GM06990 (cell line): ENCODE data around the gene MOB3B.

Experiments used
- DNase-seq: peaks from one replicate; pipeline ENCODE4 v3.0.0-alpha.2; 2011; ENCODE audit not compliant: insufficient read length; ENCODE audit errors: extremely low read depth
- H3K27me3 ChIP-seq: replicated peaks from 2 replicates; pipeline ENCODE4 v1.6.0; 2011; ENCODE audit warnings: low read length; ENCODE audit not compliant: control insufficient read depth, insufficient read depth
- H3K36me3 ChIP-seq: 2 replicates; pipeline ENCODE4 v1.5.1; 2011; ENCODE audit warnings: low read length; ENCODE audit not compliant: control insufficient read depth, insufficient read depth
- H3K4me3 ChIP-seq: replicated peaks from 2 replicates; pipeline ENCODE4 v1.5.1; 2011; ENCODE audit warnings: low read depth, mild to moderate bottlenecking, control low read depth, low read length
- CTCF ChIP-seq: IDR thresholded peaks from 2 replicates; pipeline ENCODE4 v1.5.1; 2011; ENCODE audit warnings: low read length, control low read depth, mild to moderate bottlenecking, inconsistent platforms; ENCODE audit not compliant: insufficient read depth, poor library complexity, severe bottlenecking

Gene MOB3B

DNA sequence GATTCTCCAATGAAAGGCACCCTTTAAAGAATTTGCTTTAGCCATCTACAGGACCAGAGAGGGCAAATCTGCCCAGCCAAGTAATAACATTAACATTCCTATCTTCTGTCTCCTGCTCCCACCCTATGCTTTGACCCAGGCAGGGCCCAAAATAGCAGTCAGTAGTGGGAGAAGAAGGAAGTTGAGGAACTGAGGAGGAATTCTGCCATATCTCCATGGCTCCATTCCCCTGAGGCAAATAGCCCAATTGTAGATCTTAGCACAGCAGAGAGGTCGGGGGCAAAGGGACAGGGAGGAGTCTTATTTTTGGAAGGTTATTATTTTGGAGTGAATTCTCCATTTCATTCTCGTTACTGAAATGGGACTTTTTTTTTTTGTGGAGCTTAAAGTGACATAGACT is 116.7 kb downstream of the MOB3B start:
- Histone ChIP-seq H3K4me3 (no peak overlapping the region), H3K27me3 (no peaks in the 10 kb centered on the region), H3K36me3 (no peaks in the 10 kb centered on the region)
- no peak for DNase-seq
- TF ChIP-seq CTCF, result no peak

DNA sequence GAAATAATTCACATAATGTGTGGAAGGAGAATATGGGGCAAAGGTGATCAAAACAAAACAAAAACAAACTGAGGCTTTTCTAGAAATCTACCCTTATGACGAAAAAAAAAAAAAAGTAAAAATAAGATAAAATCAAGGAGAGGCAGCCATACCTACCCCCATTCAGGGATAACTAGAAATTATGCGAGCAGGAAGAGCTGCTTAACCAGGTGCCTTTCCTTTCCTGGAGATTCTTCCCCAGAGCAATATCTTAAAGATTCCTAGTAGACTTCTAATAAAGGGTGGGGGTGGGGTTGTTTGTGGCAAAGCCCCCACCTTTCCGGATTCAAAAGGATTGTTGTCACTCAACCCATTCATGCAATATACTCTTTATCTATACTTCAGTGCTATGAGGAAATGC is 117.5 kb downstream of the MOB3B start:
- no peak for TF ChIP-seq CTCF
- H3K4me3 ChIP-seq, result no peak overlapping the region
- no peaks in the 10 kb centered on the region; the same call in 1 of the 2 replicates for H3K27me3 ChIP-seq
- DNase-seq, result no peak
- no peaks in the 10 kb centered on the region for H3K36me3 ChIP-seq

- no peak for TF ChIP-seq CTCF
- Histone ChIP-seq H3K36me3 (no peaks in the 10 kb centered on the region), H3K4me3 (no peak overlapping the region), H3K27me3 (no peaks in the 10 kb centered on the region; the same call in 1 of the 2 replicates)
- DNase-seq, result no peak
Measured at GRCh38 chr9:27408482-27408881, 121.1 kb downstream of the MOB3B start.

DNA sequence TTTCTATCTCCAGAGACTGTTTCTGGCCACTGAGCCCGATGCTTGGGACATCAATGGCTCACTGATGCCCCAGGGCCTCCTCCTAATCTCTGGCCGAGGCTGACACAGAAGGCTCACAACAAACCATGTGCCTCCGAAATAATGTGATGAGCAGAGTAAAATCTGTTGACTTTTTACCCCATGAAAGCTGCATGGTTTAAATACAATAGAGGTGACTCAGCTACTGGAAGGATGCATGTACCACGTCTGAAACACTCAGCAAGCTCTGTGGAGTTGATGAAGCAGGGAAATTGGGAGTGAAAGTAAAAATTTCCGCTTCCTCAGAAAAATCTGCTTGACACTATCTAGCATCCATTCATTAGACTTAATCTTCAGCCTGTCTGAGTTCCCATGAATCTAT is 121.6 kb downstream of the MOB3B start:
- no peaks in the 10 kb centered on the region for H3K36me3 ChIP-seq
- no peaks in the 10 kb centered on the region; the same call in 1 of the 2 replicates for H3K27me3 ChIP-seq
- H3K4me3 ChIP-seq, result no peak overlapping the region
- no peak for DNase-seq
- no peak for TF ChIP-seq CTCF

DNA sequence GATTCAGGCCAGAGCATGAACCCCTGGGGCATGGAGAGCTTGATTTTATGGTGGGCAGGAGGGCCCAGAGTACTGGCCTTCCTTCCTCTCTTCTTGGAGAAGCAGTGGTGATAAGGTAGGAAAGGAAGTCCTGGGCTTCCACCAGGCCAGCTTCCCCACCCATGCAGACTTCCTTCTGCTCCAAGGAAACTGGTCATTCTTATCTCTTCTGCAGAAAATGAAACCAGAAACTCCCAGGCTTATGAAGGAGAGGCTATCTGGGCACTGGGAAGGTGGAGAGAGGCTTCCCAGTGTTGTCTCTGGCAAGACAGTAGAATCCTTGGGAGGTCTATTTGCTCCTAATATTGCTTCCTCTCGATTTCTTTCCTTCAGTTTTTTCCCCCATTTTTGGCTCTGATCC is 122.1 kb downstream of the MOB3B start:
- Histone ChIP-seq H3K36me3 (no peaks in the 10 kb centered on the region), H3K4me3 (no peak overlapping the region), H3K27me3 (no peaks in the 10 kb centered on the region; the same call in none of the 2 replicates)
- no peak for TF ChIP-seq CTCF
- no peak for DNase-seq

- no peak for DNase-seq
- no peaks in the 10 kb centered on the region for H3K36me3 ChIP-seq
- no peaks in the 10 kb centered on the region; the same call in none of the 2 replicates for H3K27me3 ChIP-seq
- no peak for TF ChIP-seq CTCF
- H3K4me3 ChIP-seq, result no peak overlapping the region
Measured at GRCh38 chr9:27404661-27405060, 125.0 kb downstream of the MOB3B start.
